ENCODE results near the gene CALN1. TPM values are rescaled to one million over a fixed set of nuclear protein-coding genes. Genes with fewer than 3 reads are reported as not detected.
A peak's percentile ranks its signal among the peaks of the same experiment; 100 is the strongest.

CALN1 gene
- polyA plus RNA-seq, 3 donors = under 0.01 TPM; not detected in 2

- H3K9me3 Mint-ChIP-seq = peaks cover 0 to 10% (median 6%) of the 10 kb centered on the region in 7 donors
- peaks cover 24% of the 10 kb centered on the region for H3K4me1 Mint-ChIP-seq
- no peak overlapping the region for H3K4me3 ChIP-seq (replicated peaks in 1 of 3; ENCODE audit: low read depth in 2 of 3, low read length in 3 of 3)
- DNase-seq = no peak
- H3K36me3 ChIP-seq (replicated peaks in 1 of 2; ENCODE audit: control insufficient read depth in 1 of 2, insufficient read depth in 2 of 2, low read length in 2 of 2) = no peaks in the 10 kb centered on the region
- no peaks in the 10 kb centered on the region for H4K20me1 ChIP-seq (ENCODE audit: insufficient read depth, low read length)
- H3K27me3 Mint-ChIP-seq (ENCODE audit: low read depth in 3 of 3) = peaks cover 1 to 4% (median 2%) of the 10 kb centered on the region in 3 donors
- 88% methylated on average over 1 of the region's 4 CpGs for WGBS (ENCODE audit: insufficient coverage)
- H2AFZ ChIP-seq (ENCODE audit: insufficient read depth, low read depth, low read length, poor library complexity, severe bottlenecking) = no peak overlapping the region
- no peak overlapping the region for H3K4me3 Mint-ChIP-seq
- peaks cover 9 to 11% of the 10 kb centered on the region in 2 donors for H3K4me1 ChIP-seq (ENCODE audit: control insufficient read depth in 1 of 2, insufficient read depth in 2 of 2, low read length in 2 of 2)
- H3K36me3 Mint-ChIP-seq = no peaks in the 10 kb centered on the region
- H3K9ac ChIP-seq (ENCODE audit: insufficient read depth, low read length, poor library complexity, severe bottlenecking) = no peak overlapping the region
- H3K9me3 ChIP-seq (replicated peaks in 1 of 2; ENCODE audit: control insufficient read depth in 1 of 2, insufficient read depth in 1 of 2, low read length in 2 of 2) = no peaks in the 10 kb centered on the region
- intact Hi-C loops (cut with micrococcal nuclease) = no loop called here
- H3K27ac ChIP-seq (ENCODE audit: low read depth in 1 of 2, low read length in 2 of 2) = no peak overlapping the region
- no peak for TF ChIP-seq CTCF (IDR thresholded peaks at IDR 0.05)
- H3K4me2 ChIP-seq (replicated peaks; ENCODE audit: extremely low read depth, low read length, poor library complexity, severe bottlenecking) = no peak overlapping the region
- H3K27me3 ChIP-seq (ENCODE audit: control insufficient read depth in 2 of 2, insufficient read depth in 2 of 2, low read length in 2 of 2) = no peaks in the 10 kb centered on the region
- H3K27ac Mint-ChIP-seq = peak overlapping the region in 1 of 7 donors; percentile 1
- no peaks in the 10 kb centered on the region for H3K79me2 ChIP-seq (ENCODE audit: insufficient read depth, low read length)
Measured at GRCh38 chr7:72077786-72078185, 334.4 kb downstream of the CALN1 start.

- H3K4me1 ChIP-seq (ENCODE audit: control insufficient read depth in 1 of 2, insufficient read depth in 2 of 2, low read length in 2 of 2) = no peaks in the 10 kb centered on the region
- H3K79me2 ChIP-seq (ENCODE audit: insufficient read depth, low read length) = no peaks in the 10 kb centered on the region
- peaks cover 7% of the 10 kb centered on the region for H3K4me1 Mint-ChIP-seq
- no peak overlapping the region for H3K4me2 ChIP-seq (replicated peaks; ENCODE audit: extremely low read depth, low read length, poor library complexity, severe bottlenecking)
- H3K27me3 ChIP-seq (ENCODE audit: control insufficient read depth in 2 of 2, insufficient read depth in 2 of 2, low read length in 2 of 2) = no peaks in the 10 kb centered on the region
- peaks cover 4 to 6% of the 10 kb centered on the region in 2 donors for H3K9me3 ChIP-seq (replicated peaks in 1 of 2; ENCODE audit: control insufficient read depth in 1 of 2, insufficient read depth in 1 of 2, low read length in 2 of 2)
- DNase-seq = no peak
- H3K4me3 Mint-ChIP-seq = no peak overlapping the region
- H3K27ac Mint-ChIP-seq = no peak overlapping the region
- intact Hi-C loops (cut with micrococcal nuclease) = no loop called here
- H3K36me3 Mint-ChIP-seq = no peaks in the 10 kb centered on the region
- H2AFZ ChIP-seq (ENCODE audit: insufficient read depth, low read depth, low read length, poor library complexity, severe bottlenecking) = no peak overlapping the region
- TF ChIP-seq CTCF (IDR thresholded peaks at IDR 0.05) = no peak
- H3K9ac ChIP-seq (ENCODE audit: insufficient read depth, low read length, poor library complexity, severe bottlenecking) = no peak overlapping the region
- H4K20me1 ChIP-seq (ENCODE audit: insufficient read depth, low read length) = no peaks in the 10 kb centered on the region
- H3K27me3 Mint-ChIP-seq (ENCODE audit: low read depth in 3 of 3) = peaks cover 0 to 2% (median 1%) of the 10 kb centered on the region in 3 donors
- no peak overlapping the region for H3K27ac ChIP-seq (ENCODE audit: low read depth in 1 of 2, low read length in 2 of 2)
- H3K9me3 Mint-ChIP-seq = peaks cover 9 to 22% (median 16%) of the 10 kb centered on the region in 7 donors
- H3K4me3 ChIP-seq (replicated peaks in 1 of 3; ENCODE audit: low read depth in 2 of 3, low read length in 3 of 3) = no peak overlapping the region
- no peaks in the 10 kb centered on the region for H3K36me3 ChIP-seq (replicated peaks in 1 of 2; ENCODE audit: control insufficient read depth in 1 of 2, insufficient read depth in 2 of 2, low read length in 2 of 2)
Measured at GRCh38 chr7:72072901-72073300, 339.2 kb downstream of the CALN1 start.

All from CD14-positive monocyte (primary cell).